Amygdala (tissue), 56 donors: ENCODE data around the gene CDH12.
"Not testable (repeated sequence)": the region's sequence is repeated elsewhere in the genome, so short reads cannot be mapped to it uniquely, and the experiment has no call there.

ENCODE experiments used
- DNase-seq, 56 donors: peaks; one replicate each; lab custom pipeline; 2025; lab: John Stamatoyannopoulos, UW

CDH12 gene

DNA sequence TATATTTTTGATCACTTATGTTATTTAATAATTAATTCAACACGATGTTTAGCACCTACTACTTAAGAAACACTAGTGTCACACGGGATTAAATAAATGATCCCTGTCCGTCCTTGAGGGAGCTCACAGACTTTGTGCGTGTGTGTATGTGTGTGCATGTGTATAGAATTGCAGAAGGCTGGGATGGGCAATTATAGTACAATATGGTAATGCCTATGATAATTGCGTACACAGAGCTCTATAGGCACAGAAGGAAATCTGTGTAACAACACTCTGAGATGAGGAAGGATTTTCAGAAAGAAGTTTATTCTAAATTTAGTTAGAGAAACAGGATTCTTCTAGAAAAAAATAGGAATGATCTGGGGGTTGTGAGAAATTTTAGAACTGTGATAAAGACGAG, 76.9 kb downstream of the CDH12 start:
- DNase-seq, result no peak

GRCh38 chr5:22774214-22774613, 78.9 kb downstream of the CDH12 start:
- DNase-seq, result not testable (repeated sequence)

GRCh38 chr5:22764736-22765135, 88.4 kb downstream of the CDH12 start:
- no peak for DNase-seq

- no peak for DNase-seq
Observed at GRCh38 chr5:22757776-22758175, 95.4 kb downstream of the CDH12 start.

GRCh38 chr5:22754155-22754554, 99.0 kb downstream of the CDH12 start:
- no peak for DNase-seq

GRCh38 chr5:22751536-22751935, 101.6 kb downstream of the CDH12 start:
- no peak for DNase-seq

GRCh38 chr5:22736443-22737003, 116.6 kb downstream of the CDH12 start:
- no peak for DNase-seq

DNA sequence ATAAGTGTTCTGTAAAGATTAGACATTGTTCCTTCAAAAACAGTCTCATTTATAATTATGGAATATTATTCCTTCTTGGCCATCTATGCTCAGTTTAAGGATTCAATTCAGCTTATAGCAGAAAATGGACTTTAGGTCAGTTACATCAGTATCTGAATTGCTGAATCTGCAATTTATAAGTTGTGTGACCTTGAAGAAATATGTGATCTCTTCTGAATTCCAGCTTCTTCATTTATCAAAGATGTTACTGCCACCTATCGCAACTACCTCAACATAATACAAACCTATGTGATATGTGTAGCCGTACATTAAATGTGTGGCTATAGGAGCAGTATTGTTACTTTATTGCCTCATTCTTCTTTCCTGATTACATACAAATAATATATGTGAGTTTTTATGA, 118.2 kb downstream of the CDH12 start:
- no peak for DNase-seq

- DNase-seq, result no peak
Observed at GRCh38 chr5:22728610-22729009, 124.5 kb downstream of the CDH12 start.

GRCh38 chr5:22722491-22722890, 130.7 kb downstream of the CDH12 start:
- DNase-seq, result no peak

GRCh38 chr5:22722056-22722455, 131.1 kb downstream of the CDH12 start:
- no peak for DNase-seq

GRCh38 chr5:22719842-22720241, 133.3 kb downstream of the CDH12 start:
- no peak for DNase-seq

DNA sequence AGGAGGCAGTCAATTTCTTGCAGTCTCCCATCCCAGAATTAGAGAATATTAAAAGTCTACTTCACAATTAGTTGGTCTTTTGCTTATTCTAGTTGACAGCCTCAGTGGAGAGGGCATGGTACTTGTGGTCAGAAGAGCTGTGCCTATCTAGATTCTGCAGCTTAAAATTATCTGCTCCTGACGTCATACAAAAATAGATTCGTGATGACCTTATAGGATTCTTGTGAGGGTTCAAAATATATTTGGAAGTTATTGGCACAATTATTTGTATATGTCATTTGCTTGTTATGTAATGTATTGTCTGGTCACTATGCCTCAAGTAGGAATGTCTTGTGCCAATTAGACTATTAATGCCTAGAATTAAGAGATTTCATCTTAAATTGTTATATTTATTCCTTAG, 142.5 kb downstream of the CDH12 start:
- DNase-seq, result no peak

DNA sequence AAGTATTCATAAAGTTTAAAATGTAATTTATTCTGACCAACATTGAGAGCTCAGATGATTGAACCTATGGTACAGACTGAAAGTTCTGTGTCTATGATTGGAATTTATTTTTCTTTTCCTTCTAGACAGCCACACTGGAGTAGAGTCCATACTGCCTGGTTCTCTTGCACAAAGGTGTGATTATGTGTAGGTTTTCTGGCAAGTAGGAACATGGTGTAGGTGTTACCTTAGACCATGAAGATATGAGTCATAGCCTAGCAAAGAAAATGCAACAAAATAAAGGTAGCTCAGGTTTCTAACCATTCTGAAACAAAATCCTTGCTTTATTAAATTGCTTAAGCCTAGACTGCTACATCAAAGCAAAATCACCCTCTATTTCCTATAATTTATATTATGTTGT, 143.4 kb downstream of the CDH12 start:
- DNase-seq, result no peak

DNA sequence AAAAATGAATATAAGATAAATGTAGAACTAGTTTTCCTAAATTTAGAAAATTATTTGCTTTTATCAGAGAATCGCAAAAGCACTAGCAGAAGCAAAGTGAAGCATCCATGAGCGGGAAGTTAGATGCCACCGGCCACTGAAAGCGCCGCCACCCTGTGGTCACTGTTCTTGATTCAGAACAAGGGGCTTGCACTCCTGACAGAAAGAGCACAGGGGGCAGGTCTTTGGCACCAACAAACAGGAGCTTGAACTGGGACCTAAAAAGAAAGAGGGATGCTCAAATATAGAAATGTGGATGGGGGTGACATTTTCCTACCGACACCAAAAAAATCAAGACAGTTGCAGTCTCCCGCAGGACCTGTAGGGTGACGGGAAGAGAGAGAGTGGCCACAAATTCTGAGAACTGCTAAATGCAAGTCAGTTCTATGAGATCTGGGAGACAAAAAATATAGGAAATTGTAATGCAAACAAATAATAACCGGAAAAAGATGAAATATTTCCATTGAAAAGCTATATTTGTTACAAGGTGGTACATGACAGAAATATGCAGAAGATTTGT, 144.3 kb downstream of the CDH12 start:
- no peak for DNase-seq

- DNase-seq, result no peak
Observed at GRCh38 chr5:22706901-22707300, 146.2 kb downstream of the CDH12 start.

GRCh38 chr5:22699319-22699718, 153.8 kb downstream of the CDH12 start:
- no peak for DNase-seq

- DNase-seq, result peak in 12 of 56 donors; percentile 0 to 27 (median 7)
Observed at GRCh38 chr5:22693121-22693520, 160.0 kb downstream of the CDH12 start.

DNA sequence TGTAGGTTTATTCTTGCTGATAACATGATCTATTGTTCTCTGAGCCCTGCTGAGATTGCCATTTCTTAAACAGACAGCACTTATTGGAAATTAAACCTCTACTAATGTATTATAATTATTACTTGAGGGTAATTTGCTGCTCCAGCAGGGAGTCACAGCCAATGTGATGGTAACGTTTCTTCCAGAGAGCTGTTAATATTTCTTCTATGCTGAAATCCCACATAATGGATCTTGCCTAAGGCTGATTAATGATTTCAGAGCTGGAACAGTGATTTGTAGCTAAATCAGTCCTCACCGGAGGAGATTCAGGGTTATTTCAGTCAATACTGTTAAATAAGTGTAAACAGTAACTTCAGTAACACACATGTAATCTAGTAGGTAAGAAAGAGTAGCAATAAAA, 170.1 kb downstream of the CDH12 start:
- DNase-seq, result no peak

DNA sequence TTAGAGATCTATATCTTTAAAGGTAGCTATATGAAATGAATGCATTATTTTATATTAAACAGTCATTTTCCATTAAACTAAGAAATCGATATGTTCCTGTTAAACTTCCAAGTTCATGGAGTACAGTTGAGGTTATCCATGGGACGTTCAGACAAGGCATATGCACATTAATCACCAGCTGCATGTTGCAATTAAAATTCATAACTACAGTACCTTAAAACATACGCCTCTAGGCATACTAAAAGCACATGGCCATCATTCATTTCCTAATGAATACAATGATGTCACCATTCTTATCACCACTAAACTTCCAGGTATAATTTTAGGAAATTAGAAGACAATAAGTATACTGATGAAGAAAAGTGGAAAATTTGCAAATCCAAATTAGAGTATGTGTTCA, 174.3 kb downstream of the CDH12 start:
- DNase-seq, result no peak

DNA sequence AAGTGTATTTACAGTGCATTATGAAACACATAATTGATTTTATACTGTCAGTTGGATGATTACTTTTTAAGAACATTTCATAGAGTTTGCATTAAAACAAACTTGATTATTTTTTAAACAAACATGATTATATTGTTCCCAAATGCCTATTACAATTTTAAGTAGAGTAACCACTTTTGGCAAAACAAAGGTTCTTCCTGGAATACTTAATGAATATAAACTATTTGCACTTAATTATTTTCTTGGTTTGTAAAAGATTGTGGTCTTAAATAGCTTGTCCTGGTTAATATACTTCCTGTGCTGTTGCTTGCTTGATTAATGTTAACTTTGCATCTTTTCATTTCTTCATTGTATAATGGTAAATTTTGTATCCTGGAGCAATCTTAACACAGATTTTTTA, 180.0 kb downstream of the CDH12 start:
- DNase-seq, result no peak

DNA sequence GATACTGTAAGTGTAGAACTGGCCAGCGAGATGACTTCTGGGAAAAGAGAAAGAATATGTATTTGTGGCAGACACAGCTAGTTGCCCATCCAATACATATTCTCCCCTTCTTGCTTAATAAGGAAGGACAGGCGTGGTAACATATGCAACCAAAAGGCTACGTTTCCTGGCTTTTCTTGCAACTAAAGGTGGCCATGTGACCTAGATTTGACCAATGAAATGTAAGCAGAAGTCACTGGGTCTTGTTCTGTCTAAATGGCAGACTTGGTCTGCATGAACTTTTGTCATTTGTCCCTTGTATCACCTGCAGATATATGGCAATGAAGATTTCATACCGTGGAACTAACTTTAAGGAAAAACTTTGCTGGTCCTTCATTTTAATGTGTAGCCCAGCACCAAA, 183.8 kb downstream of the CDH12 start:
- DNase-seq, result no peak

- no peak for DNase-seq
Observed at GRCh38 chr5:22665801-22666200, 187.3 kb downstream of the CDH12 start.
